H1 (cell line): ENCODE data around the gene CERS3. TPM values are rescaled to one million over a fixed set of nuclear protein-coding genes. Genes with fewer than 3 reads are reported as not detected.

Experiments
- CTCF ChIA-PET: fragments of 300-600 bp; sonication (Branson Sonifier 250); formaldehyde crosslinking; loops from one replicate; lab custom pipeline; 2021; ENCODE audit not compliant: partially characterized antibody; lab: Charles Lee
- POLR2A ChIA-PET: fragments of 300-600 bp; sonication (Branson Sonifier 250); formaldehyde crosslinking; loops from one replicate; lab custom pipeline; 2021; ENCODE audit warnings: inconsistent platforms; ENCODE audit not compliant: partially characterized antibody; lab: Charles Lee
- DNase-seq, 2 experiments: peaks; one replicate each; pipeline versions ENCODE4 v3.0.0 to v3.0.0-alpha.2; 2010 to 2022; ENCODE audit warnings: low spot score in 2 of 2, low read depth in 1 of 2, mixed read lengths in 1 of 2
- FAIRE-seq: peaks from 2 replicates; lab custom pipeline; 2011; peaks lifted over from hg19 to GRCh38; lab: Jason Lieb, UNC
- H2AFZ ChIP-seq: 2 replicates; pipeline ENCODE4 v1.8.1; 2012; ENCODE audit warnings: low read length, inconsistent platforms
- H2AK5ac ChIP-seq: 2 replicates; pipeline ENCODE4 v1.6.1; 2013; ENCODE audit warnings: low read depth, low read length
- H2BK120ac ChIP-seq: replicated peaks from 2 replicates; pipeline ENCODE3; 2013; ENCODE audit warnings: low read depth, low read length, inconsistent platforms
- H2BK12ac ChIP-seq: 2 replicates; pipeline ENCODE4 v1.6.1; 2013; ENCODE audit warnings: low read depth, low read length
- H2BK15ac ChIP-seq: 2 replicates; pipeline ENCODE4 v1.6.1; 2013; ENCODE audit warnings: low read length
- H2BK20ac ChIP-seq: 2 replicates; pipeline ENCODE4 v1.6.1; 2013; ENCODE audit warnings: low read length
- H2BK5ac ChIP-seq: 2 replicates; pipeline ENCODE4 v1.6.1; 2013; ENCODE audit warnings: low read depth, low read length
- H3K14ac ChIP-seq: 2 replicates; pipeline ENCODE4 v1.6.1; 2013; ENCODE audit warnings: inconsistent platforms; ENCODE audit not compliant: insufficient read length
- H3K18ac ChIP-seq: 2 replicates; pipeline ENCODE4 v1.6.1; 2013; ENCODE audit warnings: low read length; ENCODE audit errors: extremely low read depth
- H3K23ac ChIP-seq: 2 replicates; pipeline ENCODE4 v1.6.1; 2013; ENCODE audit warnings: inconsistent platforms; ENCODE audit not compliant: insufficient read length
- H3K23me2 ChIP-seq: 2 replicates; pipeline ENCODE4 v1.6.1; 2013; ENCODE audit warnings: low read depth, low read length
- H3K27ac ChIP-seq: 2 replicates; pipeline ENCODE4 v1.6.1; 2011; ENCODE audit warnings: low read depth, low read length, inconsistent platforms
- H3K27me3 ChIP-seq, 4 experiments: replicated peaks in 1 of 4; 1 replicate in 1 of 4; 2 replicates in 3 of 4; pipeline versions ENCODE4 v1.6.1 to v1.8.1; 2011 to 2013; ENCODE audit warnings: low read length in 3 of 4, mild to moderate bottlenecking in 3 of 4, inconsistent platforms in 2 of 4, mixed read lengths in 2 of 4, moderate library complexity in 1 of 4; ENCODE audit not compliant: control insufficient read depth in 3 of 4, insufficient read depth in 3 of 4; ENCODE audit errors: extremely low read depth in 1 of 4
- H3K36me3 ChIP-seq, 4 experiments: 2 replicates each; pipeline versions ENCODE4 v1.6.1 to v1.8.1; 2011 to 2013; ENCODE audit warnings: mild to moderate bottlenecking in 4 of 4, low read length in 3 of 4, moderate library complexity in 2 of 4, control low read depth in 1 of 4, inconsistent platforms in 1 of 4; ENCODE audit not compliant: insufficient read depth in 4 of 4, control insufficient read depth in 2 of 4
- H3K4ac ChIP-seq: replicated peaks from 2 replicates; pipeline ENCODE3; 2013; ENCODE audit warnings: low read length, low read depth, mixed read lengths, inconsistent platforms; ENCODE audit not compliant: insufficient read length
- H3K4me1 ChIP-seq, 4 experiments: replicated peaks in 1 of 4; 1 replicate in 1 of 4; 2 replicates in 3 of 4; pipeline versions ENCODE4 v1.6.1 to v1.8.1; 2011 to 2013; ENCODE audit warnings: low read length in 3 of 4, inconsistent platforms in 2 of 4, mixed read lengths in 1 of 4; ENCODE audit not compliant: insufficient read depth in 4 of 4, control insufficient read depth in 3 of 4
- H3K4me2 ChIP-seq, 2 experiments: 2 replicates each; pipeline versions ENCODE4 v1.6.1 to v1.8.1; 2011 to 2013; ENCODE audit warnings: low read depth in 2 of 2, low read length in 2 of 2, control low read depth in 1 of 2, inconsistent platforms in 1 of 2, mild to moderate bottlenecking in 1 of 2; ENCODE audit not compliant: insufficient read depth in 1 of 2
- H3K4me3 ChIP-seq, 4 experiments: fragments of 200-600, 300-600 bp in 1 of 4; sonication (generic), shearing (Covaris generic), sonication (Bioruptor Twin) in 1 of 4; 2 replicates each; pipeline versions ENCODE4 v1.5.1 to v1.8.1; 2011 to 2016; ENCODE audit warnings: low read length in 4 of 4, low read depth in 3 of 4, control low read depth in 2 of 4, inconsistent platforms in 2 of 4, mild to moderate bottlenecking in 2 of 4, mixed read lengths in 1 of 4, moderate library complexity in 1 of 4; ENCODE audit not compliant: insufficient read depth in 2 of 4; ENCODE audit errors: extremely low read depth in 1 of 4
- H3K56ac ChIP-seq: replicated peaks from 2 replicates; pipeline ENCODE3; 2013; ENCODE audit warnings: low read depth, mild to moderate bottlenecking, mixed read lengths, low read length, inconsistent platforms; ENCODE audit not compliant: insufficient read length
- H3K79me1 ChIP-seq: 2 replicates; pipeline ENCODE4 v1.6.1; 2013; ENCODE audit warnings: low read depth, low read length, control low read depth
- H3K79me2 ChIP-seq, 2 experiments: 2 replicates each; pipeline versions ENCODE4 v1.6.1 to v1.8.1; 2012 to 2013; ENCODE audit warnings: low read length in 2 of 2, mild to moderate bottlenecking in 2 of 2, inconsistent platforms in 1 of 2; ENCODE audit not compliant: insufficient read depth in 2 of 2, control insufficient read depth in 1 of 2
- H3K9ac ChIP-seq, 4 experiments: replicated peaks in 1 of 4; 1 replicate in 1 of 4; 2 replicates in 3 of 4; pipeline versions ENCODE4 v1.6.1 to v1.8.1; 2011 to 2013; ENCODE audit warnings: low read depth in 3 of 4, low read length in 3 of 4, control low read depth in 2 of 4, mild to moderate bottlenecking in 2 of 4, moderate library complexity in 2 of 4, inconsistent platforms in 1 of 4; ENCODE audit errors: extremely low read depth in 1 of 4
- H3K9me3 ChIP-seq, 2 experiments: 2 replicates each; pipeline versions ENCODE4 v1.6.1 to v1.8.1; 2012 to 2013; ENCODE audit warnings: mild to moderate bottlenecking in 2 of 2, moderate library complexity in 2 of 2, control low read depth in 1 of 2, inconsistent platforms in 1 of 2, low read depth in 1 of 2, low read length in 1 of 2, mixed read lengths in 1 of 2; ENCODE audit not compliant: insufficient read depth in 2 of 2
- H4K20me1 ChIP-seq, 2 experiments: replicated peaks in 1 of 2; 2 replicates each; pipeline versions ENCODE3 to v1.8.1; 2011 to 2013; ENCODE audit warnings: inconsistent platforms in 2 of 2, low read length in 2 of 2, mild to moderate bottlenecking in 1 of 2; ENCODE audit not compliant: insufficient read depth in 2 of 2, control insufficient read depth in 1 of 2
- H4K5ac ChIP-seq: 2 replicates; pipeline ENCODE4 v1.6.1; 2013; ENCODE audit warnings: low read length, low read depth, mixed read lengths, inconsistent platforms; ENCODE audit not compliant: insufficient read length
- H4K8ac ChIP-seq: 2 replicates; pipeline ENCODE4 v1.8.0; 2013; ENCODE audit warnings: mild to moderate bottlenecking, moderate library complexity, low read length, inconsistent platforms; ENCODE audit not compliant: insufficient read depth; ENCODE audit errors: extremely low read depth
- H4K91ac ChIP-seq: replicated peaks from 2 replicates; pipeline ENCODE3; 2013; ENCODE audit warnings: low read length, mixed read lengths, inconsistent platforms; ENCODE audit not compliant: insufficient read length
- CREB1 ChIP-seq: IDR thresholded peaks from 2 replicates; pipeline ENCODE4 v1.6.1; 2012; ENCODE audit warnings: inconsistent platforms
- SAP30 ChIP-seq: fragments of 300-600 bp; sonication (generic); IDR thresholded peaks from 2 replicates; pipeline ENCODE4 v1.7.1; 2012; ENCODE audit warnings: low read length, moderate library complexity, mild to moderate bottlenecking, inconsistent platforms; ENCODE audit not compliant: insufficient read depth, insufficient replicate concordance
- SP4 ChIP-seq: IDR thresholded peaks from 2 replicates; pipeline ENCODE4 v1.6.1; 2012; ENCODE audit warnings: low read length, inconsistent platforms
- WGBS, 2 experiments: shearing (Covaris generic) in 1 of 2; methylation state at CpG; one replicate each; pipeline versions ENCODE4 v1.1.6 to v1.1.7; 2013 to 2015; ENCODE audit warnings: low lambda C conversion rate in 2 of 2, mixed read lengths in 2 of 2, inconsistent platforms in 1 of 2, low coverage in 1 of 2, missing lambda C conversion rate in 1 of 2; ENCODE audit not compliant: insufficient replicate concordance in 2 of 2, insufficient coverage in 1 of 2, insufficient read length in 1 of 2; ENCODE audit errors: extremely low coverage in 1 of 2, missing lambda C conversion rate in 1 of 2; 5-methylcytosine and 5-hydroxymethylcytosine counted together
- polyA plus RNA-seq, 7 experiments: library from polyadenylated mRNA; depleted of rRNA in 3 of 7; stranded (reverse) in 5 of 7; unstranded in 2 of 7; fragments of >200 nt in 5 of 7; fragments of 200-250 nt in 2 of 7; gene quantifications; 1 replicate in 5 of 7; 2 replicates in 1 of 7; 4 replicates in 1 of 7; pipeline versions ENCODE4 v1.2.1 to v1.2.3, GENCODE V29; 2011 to 2013; ENCODE audit warnings: missing spikeins in 2 of 7, mixed read lengths in 2 of 7
- total RNA-seq: library from RNA; stranded (reverse); fragmentation: NEBNext Ultra II Directional; extraction: Animal tissue kit (Norgen Biotek cat#: 25700); gene quantifications from 2 replicates; pipeline ENCODE4 v1.2.1, GENCODE V29; 2021

The CERS3 gene
- total and polyA plus RNA-seq, 2 of the 8 experiments (the other 6 are each of a cell fraction or from before 2014, with no cell fraction given), result 0.62 TPM; not detected in 1

DNA sequence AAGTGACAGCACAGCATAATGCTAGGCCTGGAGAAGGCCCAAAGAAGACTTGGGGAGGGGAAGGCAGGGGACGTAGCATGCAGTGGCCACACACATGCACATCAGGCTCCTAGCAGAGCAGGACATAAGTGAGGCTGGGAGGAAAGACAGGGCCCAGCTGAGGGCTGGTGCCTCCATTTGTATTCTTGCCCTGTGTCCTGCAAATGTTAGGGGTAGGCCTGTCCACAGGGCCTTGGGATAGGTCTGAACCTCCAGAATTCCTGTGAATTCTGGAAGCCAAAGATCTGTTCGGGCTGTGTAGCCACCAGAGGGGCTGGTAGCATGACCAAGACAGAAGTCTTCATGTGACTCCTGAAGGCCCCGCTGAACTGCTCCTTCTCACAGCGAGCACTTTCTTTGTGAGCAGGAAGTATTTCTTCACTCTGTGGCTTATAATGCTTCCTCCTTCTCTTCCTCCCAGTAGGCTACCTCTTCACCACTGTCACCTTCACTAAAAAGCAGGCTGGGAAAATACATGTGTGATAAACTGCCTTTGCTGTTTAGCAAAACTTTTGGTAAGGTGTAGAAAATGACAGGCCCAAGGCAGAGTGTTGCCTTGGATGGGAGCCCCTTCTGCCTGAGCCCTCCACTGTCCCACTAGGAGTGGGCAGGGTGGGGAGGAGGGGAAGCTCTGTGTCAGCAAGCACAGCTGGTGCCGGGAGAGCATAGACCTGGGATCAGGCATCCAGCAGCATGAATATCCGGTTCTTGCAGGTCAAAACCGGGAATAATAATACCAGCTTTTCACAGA lies 8.4 kb downstream of the CERS3 start:
- Histone ChIP-seq H2BK120ac (no peak overlapping the region), H2AFZ (no peak overlapping the region), H2BK12ac (no peak overlapping the region), H3K14ac (no peak overlapping the region), H3K23ac (no peak overlapping the region), H3K36me3 (no peaks in the 10 kb centered on the region), H3K23me2 (no peaks in the 10 kb centered on the region; the same call in 1 of the 2 replicates), H3K79me2 (no peaks in the 10 kb centered on the region), H3K56ac (no peak overlapping the region), H3K27me3 (no peaks in the 10 kb centered on the region), H3K4me3 (no peak overlapping the region), H3K4me1 (no peaks in the 10 kb centered on the region), H3K9me3 (peaks cover 56 to 60% of the 10 kb centered on the region in 2 experiments), H2BK15ac (no peak overlapping the region), H2BK5ac (no peak overlapping the region), H2AK5ac (no peak overlapping the region), H3K4me2 (no peak overlapping the region), H4K5ac (no peak overlapping the region), H2BK20ac (no peak overlapping the region), H3K18ac (no peak overlapping the region), H4K20me1 (no peaks in the 10 kb centered on the region), H3K9ac (no peak overlapping the region), H3K79me1 (no peaks in the 10 kb centered on the region), H4K91ac (no peak overlapping the region), H3K27ac (no peak overlapping the region), H3K4ac (no peak overlapping the region), H4K8ac (no peak overlapping the region)
- WGBS, 2 experiments, result 71% methylated on average over 6 of the region's 7 CpGs; no CpG with 5 or more reads in 1 of the 2 experiments
- ChIA-PET CTCF (no interaction called here), POLR2A (no interaction called here)
- FAIRE-seq (no peak), DNase-seq (no peak)
- TF ChIP-seq CREB1 (no peak), SP4 (no peak), SAP30 (no peak)
